Testis (tissue), 2 donors: ENCODE results near the gene RGS7.

Experiments used
- POLR2A ChIP-seq: fragments of 450-650 bp; IDR thresholded peaks from one replicate; pipeline ENCODE4 v1.6.1; 2017; ENCODE audit warnings: antibody characterized with exemption, mild to moderate bottlenecking, moderate library complexity
- TF ChIP-seq, protein P1 (sequence below), 3 experiments: fragments of 450-650 bp in 2 of 3; fragments of 200-600 bp in 1 of 3; sonication (generic) in 1 of 3; IDR thresholded peaks; one replicate each; pipeline ENCODE4 v1.5.1; 2016 to 2019; ENCODE audit warnings: antibody characterized with exemption in 3 of 3, mild to moderate bottlenecking in 2 of 3, moderate library complexity in 1 of 3

DNA sequence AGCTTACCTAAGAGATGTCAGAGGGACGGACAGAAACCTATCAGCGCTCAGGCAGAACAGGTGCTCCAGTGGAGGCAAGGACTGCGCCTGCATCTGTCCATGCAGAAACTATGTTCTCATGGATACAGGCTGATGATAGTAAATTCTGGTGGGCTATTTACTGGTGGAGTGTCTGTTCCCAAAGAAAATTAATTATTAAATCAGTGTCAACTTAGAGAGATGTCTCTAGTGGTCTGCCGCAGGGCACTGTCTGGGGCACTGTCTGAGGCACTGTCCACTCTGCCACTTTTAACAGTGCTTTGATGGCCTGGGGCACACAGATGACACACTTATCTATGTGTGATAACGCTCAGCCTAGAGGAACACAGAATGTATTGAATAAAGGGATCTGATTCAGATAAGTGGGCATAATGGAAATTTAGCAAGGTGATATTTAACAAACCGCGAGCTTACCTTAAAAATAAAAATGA is 148.1 kb downstream of the RGS7 start:
- TF ChIP-seq, protein P1, sequence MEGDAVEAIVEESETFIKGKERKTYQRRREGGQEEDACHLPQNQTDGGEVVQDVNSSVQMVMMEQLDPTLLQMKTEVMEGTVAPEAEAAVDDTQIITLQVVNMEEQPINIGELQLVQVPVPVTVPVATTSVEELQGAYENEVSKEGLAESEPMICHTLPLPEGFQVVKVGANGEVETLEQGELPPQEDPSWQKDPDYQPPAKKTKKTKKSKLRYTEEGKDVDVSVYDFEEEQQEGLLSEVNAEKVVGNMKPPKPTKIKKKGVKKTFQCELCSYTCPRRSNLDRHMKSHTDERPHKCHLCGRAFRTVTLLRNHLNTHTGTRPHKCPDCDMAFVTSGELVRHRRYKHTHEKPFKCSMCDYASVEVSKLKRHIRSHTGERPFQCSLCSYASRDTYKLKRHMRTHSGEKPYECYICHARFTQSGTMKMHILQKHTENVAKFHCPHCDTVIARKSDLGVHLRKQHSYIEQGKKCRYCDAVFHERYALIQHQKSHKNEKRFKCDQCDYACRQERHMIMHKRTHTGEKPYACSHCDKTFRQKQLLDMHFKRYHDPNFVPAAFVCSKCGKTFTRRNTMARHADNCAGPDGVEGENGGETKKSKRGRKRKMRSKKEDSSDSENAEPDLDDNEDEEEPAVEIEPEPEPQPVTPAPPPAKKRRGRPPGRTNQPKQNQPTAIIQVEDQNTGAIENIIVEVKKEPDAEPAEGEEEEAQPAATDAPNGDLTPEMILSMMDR (IDR thresholded peaks at IDR 0.05): no peak
- TF ChIP-seq POLR2A: no peak
